ENCODE data around the gene NOC4L.

NOC4L gene

DNA sequence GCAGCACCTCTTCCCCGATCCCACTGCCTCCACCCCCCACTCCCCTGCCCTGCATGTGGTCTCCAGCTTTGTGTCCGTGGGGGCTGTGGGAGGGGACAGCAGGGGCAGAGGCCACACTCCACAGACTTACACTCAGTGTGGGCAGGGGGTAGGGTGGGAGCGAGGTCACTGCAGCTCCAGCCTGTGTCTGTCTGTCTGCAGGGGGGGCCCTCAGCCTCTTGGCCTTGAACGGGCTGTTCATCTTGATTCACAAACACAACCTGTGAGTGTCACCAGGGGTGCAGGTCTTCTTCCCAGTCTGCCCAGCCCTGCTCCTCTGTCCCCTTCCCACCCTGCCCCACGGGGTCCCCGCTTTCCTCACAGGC, 6.5 kb downstream of the NOC4L start:
- TF ChIP-seq, protein P1, sequence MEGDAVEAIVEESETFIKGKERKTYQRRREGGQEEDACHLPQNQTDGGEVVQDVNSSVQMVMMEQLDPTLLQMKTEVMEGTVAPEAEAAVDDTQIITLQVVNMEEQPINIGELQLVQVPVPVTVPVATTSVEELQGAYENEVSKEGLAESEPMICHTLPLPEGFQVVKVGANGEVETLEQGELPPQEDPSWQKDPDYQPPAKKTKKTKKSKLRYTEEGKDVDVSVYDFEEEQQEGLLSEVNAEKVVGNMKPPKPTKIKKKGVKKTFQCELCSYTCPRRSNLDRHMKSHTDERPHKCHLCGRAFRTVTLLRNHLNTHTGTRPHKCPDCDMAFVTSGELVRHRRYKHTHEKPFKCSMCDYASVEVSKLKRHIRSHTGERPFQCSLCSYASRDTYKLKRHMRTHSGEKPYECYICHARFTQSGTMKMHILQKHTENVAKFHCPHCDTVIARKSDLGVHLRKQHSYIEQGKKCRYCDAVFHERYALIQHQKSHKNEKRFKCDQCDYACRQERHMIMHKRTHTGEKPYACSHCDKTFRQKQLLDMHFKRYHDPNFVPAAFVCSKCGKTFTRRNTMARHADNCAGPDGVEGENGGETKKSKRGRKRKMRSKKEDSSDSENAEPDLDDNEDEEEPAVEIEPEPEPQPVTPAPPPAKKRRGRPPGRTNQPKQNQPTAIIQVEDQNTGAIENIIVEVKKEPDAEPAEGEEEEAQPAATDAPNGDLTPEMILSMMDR (IDR thresholded peaks at IDR 0.05; ENCODE audit: borderline replicate concordance, insufficient read depth, low read depth, low read length), result no peak
- no peak overlapping the region for H3K4me3 ChIP-seq (ENCODE audit: low read depth, low read length)

DNA sequence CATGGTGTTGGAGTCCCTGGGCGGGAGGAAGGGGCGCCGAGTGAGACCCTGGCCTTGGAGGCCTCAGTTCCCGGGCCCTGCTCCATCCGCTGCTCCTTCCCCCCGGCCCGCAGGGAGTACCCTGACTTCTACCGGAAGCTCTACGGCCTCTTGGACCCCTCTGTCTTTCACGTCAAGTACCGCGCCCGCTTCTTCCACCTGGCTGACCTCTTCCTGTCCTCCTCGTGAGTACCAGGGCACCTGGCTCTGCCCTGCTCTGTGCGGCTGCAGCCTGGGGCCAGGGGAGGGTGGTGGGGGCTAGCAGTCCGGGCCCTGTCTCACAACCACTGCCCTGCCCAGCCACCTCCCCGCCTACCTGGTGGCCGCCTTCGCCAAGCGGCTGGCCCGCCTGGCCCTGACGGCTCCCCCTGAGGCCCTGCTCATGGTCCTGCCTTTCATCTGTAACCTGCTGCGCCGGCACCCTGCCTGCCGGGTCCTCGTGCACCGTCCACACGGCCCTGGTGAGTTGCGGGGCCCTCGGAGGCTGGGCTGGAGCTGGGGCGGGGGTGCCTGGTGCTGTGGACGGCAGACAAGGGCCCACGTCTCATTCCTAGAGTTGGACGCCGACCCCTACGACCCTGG, 7.0 kb downstream of the NOC4L start:
- TF ChIP-seq, protein P1 (IDR thresholded peaks at IDR 0.05; ENCODE audit: borderline replicate concordance, insufficient read depth, low read depth, low read length), result no peak
- H3K4me3 ChIP-seq (ENCODE audit: low read depth, low read length), result no peak overlapping the region

DNA sequence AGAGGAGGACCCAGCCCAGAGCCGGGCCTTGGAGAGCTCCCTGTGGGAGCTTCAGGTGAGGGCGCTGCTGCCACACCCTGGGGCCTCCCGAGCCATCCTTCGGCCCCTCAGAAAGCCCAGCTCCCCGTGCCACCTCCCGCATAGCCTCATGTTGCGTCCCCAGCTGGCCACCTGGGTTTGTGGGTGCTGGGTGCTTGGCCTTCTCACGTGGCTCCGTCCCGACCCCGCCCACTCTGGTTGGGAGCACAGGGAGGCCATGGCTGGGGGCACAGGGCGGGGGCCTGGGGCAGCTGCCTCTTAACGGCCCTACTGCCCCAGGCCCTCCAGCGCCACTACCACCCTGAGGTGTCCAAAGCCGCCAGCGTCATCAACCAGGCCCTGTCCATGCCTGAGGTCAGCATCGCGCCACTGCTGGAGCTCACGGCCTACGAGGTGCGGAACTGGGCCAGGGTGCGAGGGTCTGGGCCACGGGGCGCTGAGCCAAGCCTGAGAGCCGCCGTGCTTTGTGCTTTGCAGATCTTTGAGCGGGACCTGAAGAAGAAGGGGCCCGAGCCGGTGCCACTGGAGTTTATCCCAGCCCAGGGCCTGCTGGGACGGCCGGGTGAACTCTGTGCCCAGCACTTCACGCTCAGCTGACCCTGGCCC, 7.6 kb downstream of the NOC4L start:
- TF ChIP-seq, protein P1 (IDR thresholded peaks at IDR 0.05; ENCODE audit: borderline replicate concordance, insufficient read depth, low read depth, low read length), result no peak
- H3K4me3 ChIP-seq (ENCODE audit: low read depth, low read length), result no peak overlapping the region

DNA sequence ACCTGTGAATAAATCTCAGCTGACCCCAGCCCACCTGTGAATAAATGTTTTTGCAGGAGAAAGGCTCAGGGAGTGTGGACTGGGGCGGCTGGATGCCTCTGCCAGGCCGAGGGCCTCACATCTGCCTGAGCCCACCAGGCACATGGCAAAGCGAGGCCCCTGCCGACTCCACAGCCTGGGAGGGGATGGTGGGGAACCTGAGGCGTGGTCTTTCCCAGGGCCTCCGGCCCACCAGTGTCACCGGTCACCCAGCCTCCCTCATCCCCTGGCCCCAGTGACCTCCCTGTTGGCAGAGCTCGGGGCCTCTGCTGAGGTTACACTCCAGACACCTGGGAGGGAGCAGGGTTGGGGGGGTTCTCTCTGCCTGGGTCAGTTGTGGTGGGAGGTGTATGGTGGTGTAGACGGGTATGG, 8.2 kb downstream of the NOC4L start:
- TF ChIP-seq, protein P1 (IDR thresholded peaks at IDR 0.05; ENCODE audit: borderline replicate concordance, insufficient read depth, low read depth, low read length), result no peak

GRCh38 chr12:132152953-132153352, 8.7 kb downstream of the NOC4L start:
- H3K4me3 ChIP-seq (ENCODE audit: low read depth, low read length), result no peak overlapping the region

More for the DNA sequence above, 8.2 kb downstream of the NOC4L start:
- no peak overlapping the region for H3K4me3 ChIP-seq (ENCODE audit: low read depth, low read length)

DNA sequence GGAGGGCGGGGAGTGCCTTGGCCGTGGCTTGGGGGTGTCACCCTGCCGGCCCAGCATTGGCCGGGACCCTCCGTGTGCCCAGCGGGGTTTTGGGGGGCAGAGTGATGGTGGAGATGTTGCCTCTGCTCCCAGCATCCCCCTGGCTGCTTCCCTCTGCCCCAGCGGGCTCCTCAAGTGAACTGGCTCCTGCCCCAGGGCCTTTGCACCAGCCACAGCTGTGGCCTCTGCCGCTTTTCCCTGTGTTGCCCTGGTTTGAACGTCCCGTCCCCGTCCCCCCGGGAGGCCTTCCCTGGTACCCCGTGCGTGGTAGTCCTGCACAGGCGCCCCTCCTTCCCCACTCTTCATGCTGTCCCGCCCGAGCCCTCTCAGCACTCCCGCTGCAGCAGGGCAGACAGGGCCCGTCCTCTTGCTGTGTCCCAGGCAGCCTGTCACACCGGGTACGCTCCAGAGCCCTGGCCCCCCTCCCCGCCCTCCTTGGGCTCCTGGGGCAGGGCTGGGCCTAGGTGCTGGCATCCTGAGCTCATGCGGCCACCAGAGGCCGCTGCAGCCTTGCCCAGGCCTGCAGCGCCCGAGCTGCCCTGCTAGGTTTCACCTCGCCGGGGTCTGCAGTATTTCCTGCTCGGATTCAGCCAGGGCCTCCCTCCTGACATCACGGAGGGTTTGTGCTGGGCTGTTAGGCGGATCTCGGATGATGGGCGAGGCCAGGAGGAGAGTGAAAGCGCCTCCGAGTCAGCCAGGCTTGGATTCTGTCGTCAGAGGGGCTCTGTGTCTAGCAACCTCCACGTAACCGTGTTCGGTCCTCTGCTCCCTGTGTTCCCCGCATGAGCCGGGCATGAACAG, 9.5 kb downstream of the NOC4L start:
- TF ChIP-seq, protein P1 (IDR thresholded peaks at IDR 0.05; ENCODE audit: borderline replicate concordance, insufficient read depth, low read depth, low read length), result peak; percentile 96
- no peak overlapping the region for H3K4me3 ChIP-seq (ENCODE audit: low read depth, low read length)

More at GRCh38 chr12:132152953-132153352, 8.7 kb downstream of the NOC4L start:
- TF ChIP-seq, protein P1 (IDR thresholded peaks at IDR 0.05; ENCODE audit: borderline replicate concordance, insufficient read depth, low read depth, low read length), result no peak
